Measurements from ENCODE around the gene RXFP1.
A peak's percentile ranks its signal among the peaks of the same experiment; 100 is the strongest.
"Not testable (repeated sequence)": the region's sequence is repeated elsewhere in the genome, so short reads cannot be mapped to it uniquely, and the experiment has no call there.

The RXFP1 gene

DNA sequence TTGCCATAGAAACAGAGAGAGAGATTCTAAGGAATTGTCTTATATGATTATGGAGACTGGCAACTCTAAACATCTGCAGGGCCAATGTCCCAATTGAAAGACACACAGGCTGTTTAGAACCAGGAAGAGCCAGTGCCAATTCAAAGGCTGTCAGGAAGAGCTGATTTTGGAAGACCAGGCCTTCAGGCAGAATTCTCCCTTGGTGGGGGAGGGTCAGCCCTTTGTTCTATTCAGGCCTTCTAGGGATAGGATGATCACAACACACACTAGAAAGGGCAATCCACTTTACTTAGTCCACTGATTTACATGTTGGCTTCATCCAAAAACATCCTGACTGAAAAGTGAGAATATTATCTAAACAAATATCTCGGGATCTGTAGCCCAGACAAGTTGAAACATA lies 134.8 kb downstream of the RXFP1 start:
- H3K4me3 ChIP-seq (ENCODE audit: low read length) = no peak overlapping the region
- no peaks in the 10 kb centered on the region for H3K27me3 ChIP-seq (replicated peaks; ENCODE audit: control insufficient read depth, insufficient read depth, low read length)
- no peaks in the 10 kb centered on the region for H3K36me3 ChIP-seq (ENCODE audit: control insufficient read depth, insufficient read depth, low read length, severe bottlenecking)
- H3K9me3 ChIP-seq (ENCODE audit: control insufficient read depth, low read length) = no peaks in the 10 kb centered on the region
- H3K9ac ChIP-seq (ENCODE audit: low read length) = no peak overlapping the region
- DNase-seq (ENCODE audit: low read depth) = no peak
- H3K4me1 ChIP-seq (ENCODE audit: control insufficient read depth, insufficient read depth, low read length) = no peaks in the 10 kb centered on the region

DNA sequence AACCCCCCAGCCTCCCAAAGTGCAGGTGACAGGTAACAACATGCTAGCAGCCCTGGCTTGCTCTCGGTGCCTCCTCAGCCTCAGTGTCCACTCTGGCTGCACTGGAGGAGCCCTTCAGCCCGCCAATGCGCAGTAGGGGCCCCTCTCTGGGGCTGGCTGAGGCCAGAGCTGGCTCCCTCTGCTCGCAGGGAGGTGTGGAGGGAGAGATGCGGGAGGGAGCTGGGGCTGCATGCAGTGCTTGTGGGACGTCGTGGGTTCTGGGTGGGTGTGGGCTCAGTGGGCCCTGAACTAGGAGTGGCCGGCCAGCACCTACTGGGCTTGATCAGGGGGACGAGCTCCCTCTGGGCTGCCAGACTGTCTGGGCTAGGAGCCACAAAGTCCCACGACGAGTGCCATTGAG lies 135.6 kb downstream of the RXFP1 start:
- H3K4me3 ChIP-seq (ENCODE audit: low read length) = no peak overlapping the region
- H3K9me3 ChIP-seq (ENCODE audit: control insufficient read depth, low read length) = no peaks in the 10 kb centered on the region
- no peak for DNase-seq (ENCODE audit: low read depth)
- no peaks in the 10 kb centered on the region for H3K27me3 ChIP-seq (replicated peaks; ENCODE audit: control insufficient read depth, insufficient read depth, low read length)
- no peaks in the 10 kb centered on the region for H3K36me3 ChIP-seq (ENCODE audit: control insufficient read depth, insufficient read depth, low read length, severe bottlenecking)
- H3K9ac ChIP-seq (ENCODE audit: low read length) = no peak overlapping the region
- H3K4me1 ChIP-seq (ENCODE audit: control insufficient read depth, insufficient read depth, low read length) = no peaks in the 10 kb centered on the region

DNA sequence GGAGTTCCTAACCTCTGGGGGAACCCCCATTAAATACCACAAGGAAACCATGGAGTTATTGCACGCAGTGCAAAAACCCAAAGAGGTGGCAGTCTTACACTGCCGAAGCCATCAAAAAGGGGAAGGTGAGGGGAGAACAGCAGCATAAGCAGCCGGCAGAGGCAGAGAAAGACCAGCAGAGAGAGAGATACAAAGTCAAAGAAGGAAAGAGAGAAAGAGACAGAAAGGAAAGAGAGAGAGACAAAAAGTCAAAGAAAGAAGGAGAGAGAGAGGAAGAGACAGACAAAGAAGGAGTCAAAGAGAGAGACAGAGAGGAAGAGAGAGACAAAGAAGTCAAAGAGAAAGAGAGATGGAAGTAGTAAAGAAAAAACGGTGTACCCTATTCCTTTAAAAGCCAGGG lies 141.6 kb downstream of the RXFP1 start:
- not testable (repeated sequence) for H3K27me3 ChIP-seq (replicated peaks; ENCODE audit: control insufficient read depth, insufficient read depth, low read length); H3K4me3 ChIP-seq (ENCODE audit: low read length); DNase-seq (ENCODE audit: low read depth); H3K9me3 ChIP-seq (ENCODE audit: control insufficient read depth, low read length); H3K36me3 ChIP-seq (ENCODE audit: control insufficient read depth, insufficient read depth, low read length, severe bottlenecking); H3K9ac ChIP-seq (ENCODE audit: low read length); H3K4me1 ChIP-seq (ENCODE audit: control insufficient read depth, insufficient read depth, low read length)

GRCh38 chr4:158663707-158664625 lies 142.3 kb downstream of the RXFP1 start:
- not testable (repeated sequence) for H3K9me3 ChIP-seq (ENCODE audit: control insufficient read depth, low read length); H3K9ac ChIP-seq (ENCODE audit: low read length); H3K36me3 ChIP-seq (ENCODE audit: control insufficient read depth, insufficient read depth, low read length, severe bottlenecking); H3K4me3 ChIP-seq (ENCODE audit: low read length); H3K4me1 ChIP-seq (ENCODE audit: control insufficient read depth, insufficient read depth, low read length); H3K27me3 ChIP-seq (replicated peaks; ENCODE audit: control insufficient read depth, insufficient read depth, low read length); DNase-seq (ENCODE audit: low read depth)

DNA sequence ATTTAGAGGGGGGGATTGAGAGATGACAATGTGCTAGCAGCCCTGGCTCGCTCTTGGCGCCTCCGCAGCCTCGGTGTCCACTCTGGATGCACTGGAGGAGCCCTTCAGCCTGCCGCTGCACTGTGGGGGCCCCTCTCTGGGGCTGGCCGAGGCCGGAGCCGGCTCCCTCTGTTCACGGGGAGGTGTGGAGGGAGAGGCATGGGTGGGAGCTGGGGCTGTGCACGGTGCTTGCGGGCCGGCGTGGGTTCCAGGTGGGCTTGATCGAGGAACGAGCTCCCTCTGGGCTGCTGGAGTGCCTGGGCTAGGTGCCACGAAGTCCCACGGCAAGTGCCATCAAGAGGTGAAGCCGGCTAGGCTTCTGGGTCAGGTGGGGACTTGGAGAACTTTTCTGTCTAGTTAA lies 143.1 kb downstream of the RXFP1 start:
- no peaks in the 10 kb centered on the region for H3K27me3 ChIP-seq (replicated peaks; ENCODE audit: control insufficient read depth, insufficient read depth, low read length)
- H3K36me3 ChIP-seq (ENCODE audit: control insufficient read depth, insufficient read depth, low read length, severe bottlenecking) = no peaks in the 10 kb centered on the region
- DNase-seq (ENCODE audit: low read depth) = no peak
- H3K4me3 ChIP-seq (ENCODE audit: low read length) = no peak overlapping the region
- no peaks in the 10 kb centered on the region for H3K9me3 ChIP-seq (ENCODE audit: control insufficient read depth, low read length)
- no peak overlapping the region for H3K9ac ChIP-seq (ENCODE audit: low read length)
- H3K4me1 ChIP-seq (ENCODE audit: control insufficient read depth, insufficient read depth, low read length) = no peaks in the 10 kb centered on the region

GRCh38 chr4:158666892-158667291 lies 145.2 kb downstream of the RXFP1 start:
- no peaks in the 10 kb centered on the region for H3K9me3 ChIP-seq (ENCODE audit: control insufficient read depth, low read length)
- H3K4me1 ChIP-seq (ENCODE audit: control insufficient read depth, insufficient read depth, low read length) = peaks cover 7% of the 10 kb centered on the region
- no peak overlapping the region for H3K9ac ChIP-seq (ENCODE audit: low read length)
- no peak overlapping the region for H3K4me3 ChIP-seq (ENCODE audit: low read length)
- no peaks in the 10 kb centered on the region for H3K36me3 ChIP-seq (ENCODE audit: control insufficient read depth, insufficient read depth, low read length, severe bottlenecking)
- no peak for DNase-seq (ENCODE audit: low read depth)
- no peaks in the 10 kb centered on the region for H3K27me3 ChIP-seq (replicated peaks; ENCODE audit: control insufficient read depth, insufficient read depth, low read length)

DNA sequence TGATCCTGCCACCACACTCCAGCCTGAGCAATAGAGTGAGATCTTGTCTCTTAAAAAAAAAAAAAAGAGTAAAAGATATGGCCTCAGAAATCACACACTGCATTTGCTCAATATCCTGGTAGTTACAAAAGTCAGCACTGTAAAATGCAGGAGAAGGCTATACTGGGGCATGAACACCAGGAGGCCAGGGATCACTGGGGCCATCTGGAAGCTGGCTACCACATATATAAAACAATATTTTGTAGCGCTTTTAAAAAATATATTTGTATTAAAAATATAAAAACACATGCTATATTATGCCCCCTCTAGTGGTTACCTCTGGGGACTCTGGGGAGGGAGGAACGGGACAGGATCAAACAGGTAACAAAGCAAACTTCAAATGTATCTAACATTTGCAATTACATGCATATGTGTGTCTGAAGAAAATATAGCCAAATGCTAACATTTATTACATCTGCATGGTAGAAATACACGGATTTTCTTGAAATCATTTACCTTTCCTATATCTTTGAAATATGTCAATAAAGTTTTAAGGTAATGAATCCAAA lies 146.0 kb downstream of the RXFP1 start:
- H3K9ac ChIP-seq (ENCODE audit: low read length) = no peak overlapping the region
- no peaks in the 10 kb centered on the region for H3K27me3 ChIP-seq (replicated peaks; ENCODE audit: control insufficient read depth, insufficient read depth, low read length)
- H3K4me3 ChIP-seq (ENCODE audit: low read length) = no peak overlapping the region
- H3K36me3 ChIP-seq (ENCODE audit: control insufficient read depth, insufficient read depth, low read length, severe bottlenecking) = no peaks in the 10 kb centered on the region
- peaks cover 7% of the 10 kb centered on the region for H3K4me1 ChIP-seq (ENCODE audit: control insufficient read depth, insufficient read depth, low read length)
- peak; percentile 50 for DNase-seq (ENCODE audit: low read depth)
- H3K9me3 ChIP-seq (ENCODE audit: control insufficient read depth, low read length) = no peaks in the 10 kb centered on the region

GRCh38 chr4:158669310-158669709 lies 147.6 kb downstream of the RXFP1 start:
- Histone ChIP-seq H3K9me3 (ENCODE audit: control insufficient read depth, low read length) (no peaks in the 10 kb centered on the region), H3K36me3 (ENCODE audit: control insufficient read depth, insufficient read depth, low read length, severe bottlenecking) (no peaks in the 10 kb centered on the region), H3K9ac (ENCODE audit: low read length) (no peak overlapping the region), H3K4me1 (ENCODE audit: control insufficient read depth, insufficient read depth, low read length) (peaks cover 11% of the 10 kb centered on the region), H3K27me3 (replicated peaks; ENCODE audit: control insufficient read depth, insufficient read depth, low read length) (no peaks in the 10 kb centered on the region), H3K4me3 (ENCODE audit: low read length) (no peak overlapping the region)
- no peak for DNase-seq (ENCODE audit: low read depth)

- Histone ChIP-seq H3K36me3 (ENCODE audit: control insufficient read depth, insufficient read depth, low read length, severe bottlenecking) (no peaks in the 10 kb centered on the region), H3K9ac (ENCODE audit: low read length) (peak overlapping the region; percentile 95), H3K4me3 (ENCODE audit: low read length) (peak overlapping the region; percentile 95), H3K4me1 (ENCODE audit: control insufficient read depth, insufficient read depth, low read length) (peaks cover 11% of the 10 kb centered on the region), H3K9me3 (ENCODE audit: control insufficient read depth, low read length) (no peaks in the 10 kb centered on the region), H3K27me3 (replicated peaks; ENCODE audit: control insufficient read depth, insufficient read depth, low read length) (no peaks in the 10 kb centered on the region)
- peak; percentile 92 for DNase-seq (ENCODE audit: low read depth)
Observed at GRCh38 chr4:158670975-158671664, 149.4 kb downstream of the RXFP1 start.

- Histone ChIP-seq H3K27me3 (replicated peaks; ENCODE audit: control insufficient read depth, insufficient read depth, low read length) (no peaks in the 10 kb centered on the region), H3K4me3 (ENCODE audit: low read length) (peak within 1 kb of the TSS; percentile 95)
- no peak for DNase-seq (ENCODE audit: low read depth)
Observed at GRCh38 chr4:158671665-158671914, 149.9 kb downstream of the RXFP1 start, which contains the start of gene C4orf46. TSS of gene C4orf46 (minus strand) at chr4:158671887. CDS start at chr4:158671801, 86 bp downstream.

DNA sequence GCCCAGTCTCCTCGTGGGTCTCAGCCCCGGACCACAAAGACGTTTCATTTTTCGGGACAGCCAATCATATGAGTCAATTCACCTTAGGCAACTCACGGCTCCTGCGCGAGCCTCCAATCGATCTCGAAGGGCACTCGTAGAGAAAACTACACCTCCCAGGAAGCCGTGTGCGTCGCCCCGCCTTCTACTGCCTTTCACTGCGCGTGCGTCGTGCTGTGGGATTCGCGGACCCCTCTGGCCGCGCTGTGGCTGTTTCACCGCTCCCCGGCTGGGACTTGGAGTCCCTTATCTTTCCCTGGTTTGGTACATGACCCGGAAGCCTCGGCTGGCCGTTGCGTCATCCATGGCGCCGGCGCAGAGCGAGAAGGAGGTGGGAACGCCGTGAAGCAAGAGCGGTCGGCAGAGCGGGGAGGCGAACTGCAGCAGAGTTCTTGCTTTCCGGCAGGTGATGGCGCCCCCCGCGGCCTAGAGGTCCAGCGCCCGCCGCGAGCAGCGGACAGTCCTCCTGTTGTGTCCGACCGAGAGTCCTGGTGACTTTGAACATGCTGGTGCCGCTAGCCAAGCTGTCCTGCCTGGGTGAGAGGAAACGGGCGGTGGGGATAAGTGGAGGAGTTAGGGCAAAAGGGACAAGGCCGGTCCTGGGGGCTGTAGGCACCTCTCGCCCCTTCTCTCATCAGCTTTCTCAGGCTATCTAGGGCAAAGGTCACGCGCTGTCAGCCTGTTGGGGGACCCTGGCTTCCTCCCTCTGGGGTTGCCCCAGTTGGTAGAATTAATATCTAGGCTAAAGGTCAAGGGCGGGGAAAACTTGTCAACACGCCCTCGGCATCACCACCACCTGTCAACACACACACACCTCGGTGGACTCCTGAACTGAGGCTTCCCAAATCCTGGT lies 150.5 kb downstream of the RXFP1 start, which contains the start of gene ETFDH:
Gene ETFDH, plus strand, starts transcription at position 382 of the 892 bp plus-strand sequence. Its CDS starts 161 bp downstream, at position 543.
- peak; percentile 100 for DNase-seq (ENCODE audit: low read depth)
- H3K4me3 ChIP-seq (ENCODE audit: low read length) = peak within 1 kb of the TSS; percentile 95

More at GRCh38 chr4:158671665-158671914, 149.9 kb downstream of the RXFP1 start, which contains the start of gene C4orf46:
- peaks cover 11% of the 10 kb centered on the region for H3K4me1 ChIP-seq (ENCODE audit: control insufficient read depth, insufficient read depth, low read length)
- H3K9me3 ChIP-seq (ENCODE audit: control insufficient read depth, low read length) = no peaks in the 10 kb centered on the region
- H3K9ac ChIP-seq (ENCODE audit: low read length) = peak within 1 kb of the TSS; percentile 95
- no peaks in the 10 kb centered on the region for H3K36me3 ChIP-seq (ENCODE audit: control insufficient read depth, insufficient read depth, low read length, severe bottlenecking)

More for the DNA sequence above, 150.5 kb downstream of the RXFP1 start, which contains the start of gene ETFDH:
- Histone ChIP-seq H3K9ac (ENCODE audit: low read length) (peak within 1 kb of the TSS; percentile 95), H3K36me3 (ENCODE audit: control insufficient read depth, insufficient read depth, low read length, severe bottlenecking) (no peaks in the 10 kb centered on the region), H3K4me1 (ENCODE audit: control insufficient read depth, insufficient read depth, low read length) (peaks cover 11% of the 10 kb centered on the region), H3K9me3 (ENCODE audit: control insufficient read depth, low read length) (no peaks in the 10 kb centered on the region), H3K27me3 (replicated peaks; ENCODE audit: control insufficient read depth, insufficient read depth, low read length) (no peaks in the 10 kb centered on the region)
